Activated T-cell treated with anti-CD3 and anti-CD28 coated beads, Interleukin-2, amount 50 U/mL, for 72 hours (primary cell): Measurements from ENCODE around the gene MBP. TPM values are rescaled to one million over a fixed set of nuclear protein-coding genes. Genes with fewer than 3 reads are reported as not detected.

Source experiments
- ATAC-seq, 2 donors: fragments of 150-1000 bp; cut with Tn5 transposase; replicated peaks in 1 of 2; 2 replicates each; pipeline ENCODE4 v1.10.0; 2021; ENCODE audit warnings: moderate library complexity in 2 of 2, mild to moderate bottlenecking in 1 of 2
- DNase-seq, 2 donors: peaks; one replicate each; pipeline ENCODE4 v3.0.0; 2021 to 2022; ENCODE audit warnings: mixed read lengths in 1 of 2
- H3K27ac Mint-ChIP-seq: one replicate; pipeline ENCODE4 v1.8.0; 2022; ENCODE audit warnings: mild to moderate bottlenecking, moderate library complexity, mixed read lengths
- H3K27me3 Mint-ChIP-seq: one replicate; pipeline ENCODE4 v1.8.0; 2022; ENCODE audit warnings: low read depth, mixed read lengths
- H3K36me3 Mint-ChIP-seq, 2 donors: one replicate each; pipeline ENCODE4 v1.8.0; 2022; ENCODE audit warnings: mixed read lengths in 2 of 2, mild to moderate bottlenecking in 1 of 2; ENCODE audit not compliant: insufficient read depth in 2 of 2
- H3K4me1 Mint-ChIP-seq: one replicate; pipeline ENCODE4 v1.8.0; 2022; ENCODE audit warnings: low read depth, mixed read lengths
- H3K4me3 Mint-ChIP-seq, 2 donors: one replicate each; pipeline ENCODE4 v1.8.0; 2022; ENCODE audit warnings: mild to moderate bottlenecking in 2 of 2, mixed read lengths in 2 of 2, moderate library complexity in 2 of 2
- H3K9me3 Mint-ChIP-seq, 2 donors: one replicate each; pipeline ENCODE4 v1.8.0; 2022; ENCODE audit warnings: mixed read lengths in 2 of 2
- total RNA-seq, 2 donors: library from RNA; stranded (reverse); gene quantifications; one replicate each; pipeline ENCODE4 v1.2.3, GENCODE V29; 2022

Gene MBP
- total RNA-seq, 2 donors from 2014 or later: 101 to 107 TPM

- peak overlapping the region; percentile 21 for H3K27ac Mint-ChIP-seq
- peaks cover 24 to 42% of the 10 kb centered on the region in 2 donors for H3K36me3 Mint-ChIP-seq
- DNase-seq: no peak
- H3K9me3 Mint-ChIP-seq: peaks cover 0 to 2% of the 10 kb centered on the region in 2 donors
- peak overlapping the region; percentile 1 to 55 for H3K4me3 Mint-ChIP-seq
- no peak for ATAC-seq
- no peaks in the 10 kb centered on the region for H3K27me3 Mint-ChIP-seq
- peaks cover 100% of the 10 kb centered on the region for H3K4me1 Mint-ChIP-seq
These were observed 28.5 kb downstream of the MBP start for GRCh38 chr18:77103991-77104531.

- H3K36me3 Mint-ChIP-seq: peaks cover 24 to 42% of the 10 kb centered on the region in 2 donors
- no peak for ATAC-seq
- peak overlapping the region; percentile 96 for H3K27ac Mint-ChIP-seq
- H3K4me3 Mint-ChIP-seq: peak overlapping the region; percentile 2 to 55
- H3K4me1 Mint-ChIP-seq: peaks cover 100% of the 10 kb centered on the region
- H3K9me3 Mint-ChIP-seq: peaks cover 0 to 2% of the 10 kb centered on the region in 2 donors
- DNase-seq: no peak
- H3K27me3 Mint-ChIP-seq: no peaks in the 10 kb centered on the region
These were observed 29.3 kb downstream of the MBP start for GRCh38 chr18:77103187-77103850.

DNA sequence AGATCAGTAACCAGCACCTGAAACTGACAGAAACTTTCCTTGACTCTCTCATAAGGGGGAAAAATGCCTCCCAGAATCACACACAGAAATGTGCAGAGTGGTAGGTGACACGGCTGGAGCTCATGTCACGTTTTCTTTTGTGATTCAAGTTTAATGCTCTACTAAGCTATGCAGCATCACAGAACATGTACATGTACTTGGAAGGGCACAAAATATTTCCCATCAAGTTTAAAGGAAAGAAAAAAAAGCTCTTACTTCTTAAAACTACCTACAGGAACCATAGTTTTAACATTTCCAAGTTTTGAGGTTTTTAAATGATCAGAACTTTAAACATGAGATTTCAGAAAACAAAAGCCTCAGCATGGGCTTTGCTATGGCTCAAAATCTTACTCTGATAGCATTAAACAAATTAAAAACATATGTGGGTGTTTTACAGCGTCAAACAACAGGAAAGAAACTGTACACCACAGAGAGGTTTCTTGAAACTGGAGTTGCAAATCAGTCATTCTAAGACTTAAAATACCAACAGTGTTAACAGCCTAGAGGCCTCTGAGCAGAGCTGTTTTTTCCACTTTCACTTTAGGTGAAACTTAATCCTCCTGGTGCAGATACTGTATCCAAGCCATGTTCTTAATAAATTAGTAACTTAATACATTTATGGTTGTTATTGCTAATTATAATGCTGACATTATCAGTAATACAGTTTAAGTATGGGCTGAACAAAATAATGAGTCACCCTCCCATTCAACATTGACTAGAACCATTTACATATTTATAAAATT is 30.1 kb downstream of the MBP start:
- Mint-ChIP-seq H3K4me3 (peak overlapping the region; percentile 87), H3K27ac (peak overlapping the region; percentile 96), H3K4me1 (peaks cover 97% of the 10 kb centered on the region), H3K36me3 (peaks cover 24 to 44% of the 10 kb centered on the region in 2 donors), H3K9me3 (peaks cover 0 to 2% of the 10 kb centered on the region in 2 donors), H3K27me3 (no peaks in the 10 kb centered on the region)
- peak in 1 of 2 donors; percentile 30 for DNase-seq
- peak; percentile 67 to 70 for ATAC-seq

- DNase-seq (peak; percentile 74 to 78), ATAC-seq (peak; percentile 68 to 76)
- Mint-ChIP-seq H3K36me3 (peaks cover 27 to 41% of the 10 kb centered on the region in 2 donors), H3K27me3 (no peaks in the 10 kb centered on the region), H3K4me1 (peaks cover 94% of the 10 kb centered on the region), H3K27ac (peak overlapping the region; percentile 96), H3K9me3 (peaks cover 0 to 2% of the 10 kb centered on the region in 2 donors), H3K4me3 (peak overlapping the region; percentile 87)
These were observed 30.9 kb downstream of the MBP start for GRCh38 chr18:77101410-77102258.

DNA sequence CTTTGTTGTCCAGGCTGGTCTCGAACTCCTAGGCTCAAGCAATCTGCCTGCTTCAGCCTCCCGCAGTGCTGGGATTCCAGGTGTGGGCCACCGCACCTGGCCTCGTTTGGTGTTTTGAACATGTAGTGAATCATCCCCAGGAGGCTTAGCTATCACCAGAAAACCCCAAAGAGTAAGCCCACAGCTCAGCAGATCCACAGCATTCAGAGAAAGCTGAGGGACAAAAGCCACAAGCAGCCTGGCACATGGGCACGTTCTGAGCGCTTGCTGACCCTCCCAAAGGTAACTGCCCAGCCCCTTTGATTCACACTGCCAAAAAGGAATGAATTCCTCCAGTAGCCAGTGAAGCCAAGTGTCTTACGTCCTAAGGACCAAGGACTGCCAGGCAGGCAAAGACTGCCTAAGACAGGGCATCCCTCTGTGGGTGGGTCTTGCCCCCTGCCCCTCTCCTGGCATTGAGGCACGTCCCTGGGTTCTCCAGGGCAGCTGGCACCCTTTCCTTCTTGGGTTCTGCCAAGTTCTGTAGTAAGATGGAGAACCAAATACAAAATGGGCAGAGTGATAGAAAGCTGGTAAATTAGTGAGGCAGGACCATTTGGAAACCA is 31.7 kb downstream of the MBP start:
- Mint-ChIP-seq H3K27me3 (no peaks in the 10 kb centered on the region), H3K4me3 (peak overlapping the region; percentile 87), H3K27ac (peak overlapping the region; percentile 96), H3K4me1 (peaks cover 92% of the 10 kb centered on the region), H3K9me3 (no peaks in the 10 kb centered on the region), H3K36me3 (peaks cover 23 to 36% of the 10 kb centered on the region in 2 donors)
- DNase-seq (peak; percentile 48 to 59), ATAC-seq (peak; percentile 11 to 22)

DNA sequence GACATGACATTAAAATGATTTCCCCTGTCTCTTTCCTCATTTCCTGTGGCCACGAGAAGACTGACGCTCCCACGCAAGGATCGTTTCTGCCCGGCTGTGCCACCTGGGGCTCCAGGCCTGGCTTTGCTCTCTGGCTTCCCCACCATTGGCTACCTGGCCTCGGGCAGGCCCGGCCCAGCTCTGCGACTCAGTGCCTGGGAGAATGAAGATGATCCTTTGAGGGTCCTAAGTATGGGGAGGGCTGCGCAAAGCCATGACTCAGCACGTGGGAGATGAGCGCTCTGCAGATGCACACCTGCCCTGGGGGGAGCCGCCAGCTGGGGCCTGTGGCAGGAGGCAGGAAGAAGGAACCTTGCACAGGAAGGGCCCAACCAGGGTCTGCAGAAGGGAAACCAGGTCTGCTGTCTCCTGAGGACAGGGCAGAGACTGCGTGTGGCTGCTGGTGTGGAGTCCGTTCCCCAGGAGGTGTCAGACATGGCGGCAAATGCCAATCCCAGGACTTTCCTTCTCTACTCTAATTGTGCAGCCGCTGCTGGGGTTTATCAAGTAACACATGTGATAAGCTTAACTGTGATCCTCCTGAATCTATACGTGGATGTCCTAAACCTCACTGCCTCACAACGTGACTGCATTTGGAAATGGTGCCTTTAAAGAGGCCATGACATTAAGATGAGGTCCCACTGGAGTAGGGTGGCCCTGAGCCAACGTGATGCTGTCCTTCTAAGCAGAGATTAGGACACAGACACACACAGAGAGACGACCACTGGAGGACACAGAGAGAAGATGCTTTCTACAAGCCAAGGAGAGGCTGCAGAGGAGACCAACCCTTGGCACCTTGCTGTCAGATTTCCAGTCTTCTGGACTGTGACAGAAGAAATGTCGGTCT is 32.9 kb downstream of the MBP start:
- Mint-ChIP-seq H3K9me3 (no peaks in the 10 kb centered on the region), H3K4me3 (peak overlapping the region; percentile 79 to 87), H3K4me1 (peaks cover 92% of the 10 kb centered on the region), H3K27ac (peak overlapping the region; percentile 71), H3K36me3 (peaks cover 15 to 28% of the 10 kb centered on the region in 2 donors), H3K27me3 (no peaks in the 10 kb centered on the region)
- ATAC-seq (no peak), DNase-seq (peak in 1 of 2 donors; percentile 25)

DNA sequence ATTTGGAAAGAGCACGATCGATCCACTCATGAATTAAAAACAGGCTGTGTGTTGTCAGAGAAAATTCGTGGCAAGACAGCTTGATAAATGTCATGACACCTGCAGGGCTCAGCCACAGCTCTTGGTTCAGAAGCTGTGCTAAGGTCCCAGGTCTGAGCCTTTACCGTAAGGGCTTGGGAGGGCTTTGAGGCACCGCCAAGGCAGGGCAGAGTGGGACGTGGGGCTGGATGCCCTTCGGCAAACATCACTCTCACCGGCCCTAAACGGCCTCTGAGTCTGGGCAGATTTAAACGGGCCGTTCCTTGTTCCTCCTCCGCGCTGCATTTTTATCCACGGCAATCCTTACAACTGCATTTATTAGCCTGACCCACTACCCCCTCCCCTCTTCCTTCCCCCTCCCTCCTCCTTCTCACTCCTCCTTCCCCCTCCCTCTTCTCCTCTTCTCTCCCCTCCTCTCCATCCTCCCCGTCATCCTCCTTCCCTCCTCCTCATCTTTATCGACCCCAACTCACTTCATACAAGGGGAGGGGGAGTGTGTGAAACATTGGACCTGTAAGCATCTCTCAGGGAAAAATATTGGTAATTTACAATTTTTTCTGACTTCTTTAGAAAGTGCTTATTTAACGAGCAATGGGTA is 33.9 kb downstream of the MBP start:
- H3K27me3 Mint-ChIP-seq: no peaks in the 10 kb centered on the region
- H3K27ac Mint-ChIP-seq: no peak overlapping the region
- peak overlapping the region; percentile 79 to 87 for H3K4me3 Mint-ChIP-seq
- peaks cover 88% of the 10 kb centered on the region for H3K4me1 Mint-ChIP-seq
- DNase-seq: no peak
- ATAC-seq: no peak
- peaks cover 8 to 25% of the 10 kb centered on the region in 2 donors for H3K36me3 Mint-ChIP-seq
- no peaks in the 10 kb centered on the region for H3K9me3 Mint-ChIP-seq

- Mint-ChIP-seq H3K27ac (peak overlapping the region; percentile 64), H3K9me3 (no peaks in the 10 kb centered on the region), H3K4me1 (peaks cover 88% of the 10 kb centered on the region), H3K4me3 (peak overlapping the region in 1 of 2 donors; percentile 36), H3K27me3 (no peaks in the 10 kb centered on the region), H3K36me3 (peaks cover 7 to 21% of the 10 kb centered on the region in 2 donors)
- DNase-seq (no peak), ATAC-seq (no peak)
These were observed 34.6 kb downstream of the MBP start for GRCh38 chr18:77098029-77098428.

GRCh38 chr18:77096936-77097886 is 35.4 kb downstream of the MBP start:
- ATAC-seq (no peak), DNase-seq (no peak)
- peak overlapping the region; percentile 38 to 57 for H3K4me3 Mint-ChIP-seq
- peaks cover 87% of the 10 kb centered on the region for H3K4me1 Mint-ChIP-seq
- no peaks in the 10 kb centered on the region for H3K27me3 Mint-ChIP-seq
- peaks cover 7 to 21% of the 10 kb centered on the region in 2 donors for H3K36me3 Mint-ChIP-seq
- peak overlapping the region; percentile 51 for H3K27ac Mint-ChIP-seq
- H3K9me3 Mint-ChIP-seq: no peaks in the 10 kb centered on the region
